NT2/D1 (cell line): ENCODE results near the gene CLASP1.
"Not testable (repeated sequence)": the region's sequence is repeated elsewhere in the genome, so short reads cannot be mapped to it uniquely, and the experiment has no call there.

Experiments
- YY1 ChIP-seq: IDR thresholded peaks from 2 replicates; pipeline ENCODE4 v1.6.1; 2011; ENCODE audit not compliant: insufficient read length, insufficient read depth
- ZNF274 ChIP-seq: IDR thresholded peaks from 2 replicates; pipeline ENCODE4 v1.6.1; 2011; ENCODE audit warnings: mild to moderate bottlenecking, low read depth, low read length

GRCh38 chr2:121563754-121564153 lies 85.5 kb downstream of the CLASP1 start:
- not testable (repeated sequence) for TF ChIP-seq ZNF274, YY1
